ENCODE data around the gene PSENEN. TPM values are rescaled to one million over a fixed set of nuclear protein-coding genes. Genes with fewer than 3 reads are reported as not detected.
"Not testable (repeated sequence)": the region's sequence is repeated elsewhere in the genome, so short reads cannot be mapped to it uniquely, and the experiment has no call there.

Gene PSENEN
- total RNA-seq, 1 donor from 2014 or later: 60.0 TPM

- no peaks in the 10 kb centered on the region for H3K9me3 ChIP-seq
- H3K27ac ChIP-seq: no peak overlapping the region
- peak; percentile 7 to 27 for ATAC-seq
- DNase-seq: no peak
- no peaks in the 10 kb centered on the region for H3K27me3 ChIP-seq (ENCODE audit: low read depth)
- peaks cover 41% of the 10 kb centered on the region for H3K36me3 ChIP-seq
- intact Hi-C loops (cut with DNase I): no loop called here
- H3K4me1 ChIP-seq: no peaks in the 10 kb centered on the region
- H3K4me3 ChIP-seq: no peak overlapping the region
- TF ChIP-seq CTCF (IDR thresholded peaks at IDR 0.05): no peak
Measured at GRCh38 chr19:35767288-35768081, 22.0 kb downstream of the PSENEN start.

GRCh38 chr19:35768082-35768421 is 22.6 kb downstream of the PSENEN start:
- H3K36me3 ChIP-seq: peaks cover 39% of the 10 kb centered on the region
- no peaks in the 10 kb centered on the region for H3K9me3 ChIP-seq
- intact Hi-C loops (cut with DNase I): no loop called here
- no peaks in the 10 kb centered on the region for H3K27me3 ChIP-seq (ENCODE audit: low read depth)
- H3K4me3 ChIP-seq: no peak overlapping the region
- no peaks in the 10 kb centered on the region for H3K4me1 ChIP-seq
- ATAC-seq: peak; percentile 5 to 9
- DNase-seq: no peak
- TF ChIP-seq CTCF (IDR thresholded peaks at IDR 0.05): no peak
- no peak overlapping the region for H3K27ac ChIP-seq

GRCh38 chr19:35772362-35772761 is 26.9 kb downstream of the PSENEN start:
- H3K27ac ChIP-seq; intact Hi-C loops (cut with DNase I); H3K9me3 ChIP-seq; H3K36me3 ChIP-seq; ATAC-seq; H3K4me3 ChIP-seq; DNase-seq; H3K27me3 ChIP-seq (ENCODE audit: low read depth): not testable (repeated sequence)
- peaks cover 17% of the 10 kb centered on the region for H3K4me1 ChIP-seq

- no peak for TF ChIP-seq CTCF (IDR thresholded peaks at IDR 0.05)
- Histone ChIP-seq H3K9me3 (no peaks in the 10 kb centered on the region), H3K27me3 (ENCODE audit: low read depth) (no peaks in the 10 kb centered on the region), H3K36me3 (no peaks in the 10 kb centered on the region), H3K4me1 (peaks cover 17% of the 10 kb centered on the region), H3K27ac (no peak overlapping the region), H3K4me3 (no peak overlapping the region)
- no peak for DNase-seq
- intact Hi-C loops (cut with DNase I): no loop called here
- ATAC-seq: no peak
Measured at GRCh38 chr19:35773020-35773806, 27.8 kb downstream of the PSENEN start.

- no peak for DNase-seq
- no peaks in the 10 kb centered on the region for H3K27me3 ChIP-seq (ENCODE audit: low read depth)
- peaks cover 17% of the 10 kb centered on the region for H3K4me1 ChIP-seq
- no peaks in the 10 kb centered on the region for H3K36me3 ChIP-seq
- intact Hi-C loops (cut with DNase I): no loop called here
- no peak for ATAC-seq
- no peaks in the 10 kb centered on the region for H3K9me3 ChIP-seq
- no peak overlapping the region for H3K27ac ChIP-seq
- H3K4me3 ChIP-seq: peak overlapping the region; percentile 92
- TF ChIP-seq CTCF (IDR thresholded peaks at IDR 0.05): no peak
Measured at GRCh38 chr19:35774274-35775045, 29.0 kb downstream of the PSENEN start.
